Inflammatory macrophage treated with lipopolysaccharide for 4 hours (primary cell): ENCODE results near the gene FAM98C.
A peak's percentile ranks its signal among the peaks of the same experiment; 100 is the strongest.
"Not testable (repeated sequence)": the region's sequence is repeated elsewhere in the genome, so short reads cannot be mapped to it uniquely, and the experiment has no call there.

ENCODE experiments used
- DNase-seq: peaks from one replicate; pipeline ENCODE4 v3.0.0-alpha.2; 2020

The FAM98C gene

GRCh38 chr19:38400361-38400760, 2.5 kb upstream of the FAM98C start:
- no peak for DNase-seq

DNA sequence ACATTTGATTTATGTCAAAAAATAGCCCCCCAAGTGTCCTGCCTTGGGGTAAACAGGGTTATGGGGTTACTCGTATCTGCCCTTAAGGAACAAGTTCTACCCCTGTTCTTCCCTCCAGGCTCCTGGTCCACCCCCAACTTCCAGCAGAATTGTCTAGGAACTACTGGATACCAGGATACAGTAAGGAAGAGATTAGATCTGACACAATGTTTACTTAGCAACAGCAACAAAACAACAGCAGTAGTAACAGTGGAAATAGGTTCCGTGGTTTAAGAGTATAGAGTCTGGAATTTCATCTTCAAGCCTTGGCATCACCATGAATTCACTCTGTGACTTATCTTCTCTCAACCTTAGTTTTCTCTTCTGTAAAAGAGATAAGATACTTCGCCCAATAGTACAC, 1.7 kb upstream of the FAM98C start:
- DNase-seq, result no peak

DNA sequence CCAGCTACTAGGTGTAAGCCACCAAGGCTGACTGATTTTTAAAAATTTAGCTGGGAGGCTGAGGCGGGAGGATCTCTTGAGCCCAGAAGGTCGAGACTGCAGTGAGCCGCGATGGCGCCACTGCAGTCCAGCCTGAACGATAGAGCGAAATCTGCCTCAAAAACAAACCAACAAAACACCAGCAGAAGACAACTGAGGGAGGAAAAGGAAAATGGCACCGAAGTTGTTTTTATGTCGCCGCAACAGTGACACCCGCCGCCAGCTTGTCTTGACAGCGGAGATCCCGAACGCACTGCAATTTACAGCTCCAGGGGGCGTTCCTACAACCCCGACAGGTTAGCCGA, 298 bp upstream of the FAM98C start:
- DNase-seq, result no peak

DNA sequence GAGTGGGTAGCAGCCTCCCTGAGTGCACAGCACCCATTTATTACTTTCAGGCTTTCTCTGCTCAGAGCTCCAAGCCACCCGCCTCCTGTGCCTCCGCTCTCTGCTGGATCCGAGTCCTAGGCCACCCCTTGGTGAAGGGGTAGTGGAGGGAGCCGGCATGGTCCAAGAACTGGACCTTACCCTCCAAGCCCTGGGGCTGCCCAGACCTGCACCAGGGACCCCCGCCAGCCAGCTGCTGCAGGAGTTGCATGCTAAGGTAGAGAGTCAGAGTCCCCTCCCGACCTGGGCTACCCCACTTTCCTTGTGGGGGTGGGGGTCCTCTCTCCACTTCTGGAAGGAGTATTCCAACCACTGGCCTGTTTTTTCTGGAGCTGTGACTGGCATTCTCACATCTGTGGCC, 2.0 kb downstream of the FAM98C start:
- DNase-seq, result no peak

DNA sequence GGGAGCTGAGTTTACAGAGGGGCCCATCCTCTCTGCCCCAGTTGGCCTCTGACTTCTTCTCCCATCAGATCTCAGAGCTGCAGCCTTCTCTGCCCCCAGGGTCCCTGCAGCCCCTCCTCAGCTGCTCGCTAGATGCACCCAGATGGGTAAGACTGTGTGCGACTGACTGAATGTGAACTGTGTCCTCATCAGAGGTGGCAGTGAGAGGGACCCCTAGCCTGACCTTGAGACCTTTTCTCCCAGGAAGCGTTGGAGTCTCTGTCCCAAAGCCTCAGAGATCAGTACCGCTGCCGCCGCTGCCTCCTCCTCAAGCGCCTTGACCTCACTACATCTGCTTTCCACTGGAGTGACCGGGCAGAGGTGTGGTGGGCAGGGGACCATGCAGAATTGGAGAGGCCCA, 2.4 kb downstream of the FAM98C start:
- no peak for DNase-seq

GRCh38 chr19:38409631-38410133, 6.8 kb downstream of the FAM98C start:
- no peak for DNase-seq

GRCh38 chr19:38410407-38410806, 7.5 kb downstream of the FAM98C start:
- not testable (repeated sequence) for DNase-seq

DNA sequence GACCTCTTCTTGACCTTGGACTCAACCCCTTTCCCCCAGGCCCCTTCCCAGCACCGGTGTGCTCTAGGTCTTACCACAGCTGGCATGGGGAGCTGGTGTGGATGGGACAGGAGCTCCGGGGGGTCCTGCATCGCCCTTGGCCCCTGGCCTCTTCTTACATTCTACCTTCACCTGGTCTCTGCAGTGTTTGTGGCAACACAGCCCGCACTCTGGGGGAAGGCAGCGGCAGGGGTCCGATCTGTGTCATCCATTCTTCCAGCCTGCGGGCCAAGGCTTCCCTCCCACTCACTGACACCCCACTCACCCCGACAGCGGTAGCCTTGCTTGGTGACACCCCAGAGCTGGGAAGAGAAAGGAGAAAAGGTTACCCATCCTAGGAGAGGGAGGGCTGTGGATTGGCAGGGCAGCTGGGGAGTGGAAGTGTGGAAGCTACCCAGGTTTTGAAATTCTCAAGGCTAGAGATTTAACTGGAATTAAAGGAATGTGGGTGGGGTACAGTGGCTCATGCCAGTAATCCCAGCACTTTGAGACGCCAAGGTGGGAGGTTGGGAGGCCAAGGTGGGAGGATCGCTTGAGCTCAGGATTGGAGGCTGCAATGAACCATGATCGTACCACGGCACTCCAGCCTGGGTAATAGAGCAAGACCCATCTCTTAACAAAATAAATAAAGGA, 8.3 kb downstream of the FAM98C start:
- DNase-seq, result no peak

GRCh38 chr19:38411898-38412297, 9.0 kb downstream of the FAM98C start:
- not testable (repeated sequence) for DNase-seq

- no peak for DNase-seq
These were observed 9.6 kb downstream of the FAM98C start for GRCh38 chr19:38412491-38412890.

DNA sequence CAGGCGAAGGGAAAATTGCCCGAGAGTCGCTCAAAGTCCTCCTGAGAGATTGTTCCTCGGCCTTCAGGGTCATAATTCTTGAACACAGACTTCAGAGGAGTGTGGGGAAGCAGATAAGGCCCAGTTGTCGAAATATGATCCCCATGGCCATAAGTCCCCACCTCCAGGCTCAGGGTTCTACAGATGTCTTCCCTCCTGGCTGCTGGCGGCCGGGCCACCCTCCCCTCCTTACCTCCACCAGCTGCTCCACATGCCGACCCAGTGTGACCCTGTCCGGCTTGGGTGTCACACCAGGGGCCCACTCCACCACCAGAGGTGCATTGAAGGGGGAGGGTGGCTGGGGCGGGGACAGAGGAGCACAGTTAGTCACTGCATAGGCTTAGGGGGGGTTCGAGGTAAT, 10.1 kb downstream of the FAM98C start:
- no peak for DNase-seq

GRCh38 chr19:38413416-38413815, 10.5 kb downstream of the FAM98C start:
- DNase-seq, result no peak

DNA sequence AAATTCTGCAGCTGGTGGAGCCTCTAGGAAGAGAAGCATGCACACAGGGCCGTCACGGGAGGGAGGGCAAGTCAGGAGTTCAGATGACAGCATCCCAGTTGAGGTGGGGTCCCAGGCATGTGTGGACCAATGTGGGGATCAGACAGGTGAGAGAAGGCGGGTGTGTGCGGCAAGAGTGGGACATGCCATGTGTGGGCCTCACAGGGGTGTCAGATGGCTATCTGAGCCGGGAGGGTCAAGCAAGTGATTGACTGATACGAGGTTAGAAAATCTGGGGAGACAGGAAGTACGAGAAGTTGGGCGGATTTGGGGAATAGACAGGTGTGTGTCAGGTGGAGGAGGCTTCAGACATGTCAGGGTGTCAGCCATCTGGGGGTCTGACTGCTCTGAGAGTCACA, 14.3 kb downstream of the FAM98C start:
- DNase-seq, result no peak

- peak; percentile 92 for DNase-seq
These were observed 14.9 kb downstream of the FAM98C start for GRCh38 chr19:38417544-38418506.

DNA sequence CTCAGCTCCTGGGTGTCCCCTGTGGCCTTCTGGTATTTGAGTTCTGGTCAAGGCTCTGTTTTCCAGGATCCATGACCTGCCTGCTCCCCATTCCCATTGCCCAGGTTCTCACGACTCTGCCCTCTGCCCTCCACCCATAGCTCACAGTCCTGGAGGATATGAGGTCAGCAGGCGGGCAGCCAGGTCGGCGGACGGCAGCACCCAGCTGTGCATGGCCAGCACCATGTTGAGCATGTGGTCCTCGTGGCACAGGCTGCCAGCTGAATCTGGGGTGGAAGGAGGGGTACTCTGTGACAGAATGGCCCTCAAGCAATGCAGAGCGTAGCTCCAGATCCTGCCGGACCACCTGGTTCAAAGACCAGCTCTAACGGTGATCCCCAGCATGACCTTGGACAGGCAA, 18.0 kb downstream of the FAM98C start:
- no peak for DNase-seq

GRCh38 chr19:38421856-38422255, 19.0 kb downstream of the FAM98C start:
- DNase-seq, result no peak

- DNase-seq, result no peak
These were observed 19.5 kb downstream of the FAM98C start for GRCh38 chr19:38422438-38422837.

- DNase-seq, result no peak
These were observed 21.4 kb downstream of the FAM98C start for GRCh38 chr19:38424272-38424671.

DNA sequence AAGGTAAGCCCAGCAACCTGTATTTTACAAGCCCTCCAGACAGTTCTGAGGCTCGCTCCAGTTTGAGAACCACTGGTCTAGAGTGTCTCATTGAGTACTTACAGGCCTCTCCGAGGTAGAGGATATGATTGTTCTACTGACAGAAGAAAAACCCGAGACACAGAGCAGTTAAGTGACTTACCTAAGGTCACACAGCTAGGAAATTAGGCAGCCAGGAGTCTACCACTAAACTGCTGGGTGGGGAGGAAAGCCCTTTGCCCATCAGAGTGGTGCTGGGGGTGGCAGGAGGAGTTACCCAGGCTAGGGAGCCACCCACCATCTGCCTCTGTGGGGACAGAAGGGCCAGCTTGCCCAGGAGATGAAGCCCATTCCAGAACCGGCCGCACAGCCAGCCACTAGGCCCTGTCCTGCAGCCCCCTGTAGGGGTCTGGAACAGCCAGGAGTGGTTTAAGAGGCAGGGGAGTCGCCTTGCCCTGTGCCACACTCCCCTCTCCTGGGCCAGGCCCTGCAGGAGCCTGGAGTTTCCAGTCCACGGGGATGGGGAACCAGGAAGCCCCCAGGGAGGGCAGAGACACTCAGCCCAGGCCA, 22.4 kb downstream of the FAM98C start:
- DNase-seq, result no peak

- DNase-seq, result peak; percentile 49
These were observed 23.0 kb downstream of the FAM98C start, which contains the start of gene RASGRP4 for GRCh38 chr19:38425810-38426466. Gene RASGRP4, minus strand, starts transcription at chr19:38426219. Its CDS starts 128 bp downstream, at chr19:38426091.

GRCh38 chr19:38427035-38427677, 24.3 kb downstream of the FAM98C start:
- peak; percentile 20 for DNase-seq

DNA sequence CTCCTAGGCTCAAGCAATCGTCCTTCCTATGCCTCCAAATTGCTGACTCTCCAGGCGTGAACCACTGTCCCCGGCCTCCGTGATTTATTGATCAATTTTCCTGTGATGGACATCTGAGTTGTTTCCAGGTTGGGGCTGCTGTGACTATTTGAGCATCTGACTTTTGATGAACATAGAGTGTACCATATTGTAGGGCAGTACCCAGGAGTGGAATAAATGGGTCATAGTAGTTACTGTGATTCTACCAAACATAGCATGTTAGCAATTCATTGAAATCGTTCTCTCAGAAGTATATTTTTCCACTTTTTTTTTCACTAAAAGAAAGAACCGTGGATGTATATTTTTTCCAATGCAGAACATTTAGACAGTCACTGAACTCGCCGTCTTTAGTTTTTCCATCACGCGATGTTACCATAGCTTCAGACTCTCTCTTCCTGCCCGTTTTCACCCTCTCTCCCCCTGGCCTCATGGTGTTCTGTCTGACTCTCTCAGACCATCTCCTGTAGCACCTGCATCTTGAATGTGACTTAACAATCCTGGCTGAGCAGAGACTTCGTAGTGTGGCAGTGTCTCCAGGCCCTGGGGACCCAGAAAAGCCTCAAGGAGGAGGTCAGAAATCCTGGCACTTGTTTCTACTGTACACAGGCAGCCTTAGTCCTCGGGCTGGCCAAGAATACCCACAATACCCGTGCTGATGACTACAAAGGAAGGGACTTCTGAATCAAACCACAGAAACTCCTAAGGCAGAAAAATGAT, 26.3 kb downstream of the FAM98C start:
- no peak for DNase-seq
